ENCODE data around the gene GASK1A. TPM values are rescaled to one million over a fixed set of nuclear protein-coding genes. Genes with fewer than 3 reads are reported as not detected.

The GASK1A gene
- total RNA-seq, 2 donors from 2014 or later, result not detected

DNA sequence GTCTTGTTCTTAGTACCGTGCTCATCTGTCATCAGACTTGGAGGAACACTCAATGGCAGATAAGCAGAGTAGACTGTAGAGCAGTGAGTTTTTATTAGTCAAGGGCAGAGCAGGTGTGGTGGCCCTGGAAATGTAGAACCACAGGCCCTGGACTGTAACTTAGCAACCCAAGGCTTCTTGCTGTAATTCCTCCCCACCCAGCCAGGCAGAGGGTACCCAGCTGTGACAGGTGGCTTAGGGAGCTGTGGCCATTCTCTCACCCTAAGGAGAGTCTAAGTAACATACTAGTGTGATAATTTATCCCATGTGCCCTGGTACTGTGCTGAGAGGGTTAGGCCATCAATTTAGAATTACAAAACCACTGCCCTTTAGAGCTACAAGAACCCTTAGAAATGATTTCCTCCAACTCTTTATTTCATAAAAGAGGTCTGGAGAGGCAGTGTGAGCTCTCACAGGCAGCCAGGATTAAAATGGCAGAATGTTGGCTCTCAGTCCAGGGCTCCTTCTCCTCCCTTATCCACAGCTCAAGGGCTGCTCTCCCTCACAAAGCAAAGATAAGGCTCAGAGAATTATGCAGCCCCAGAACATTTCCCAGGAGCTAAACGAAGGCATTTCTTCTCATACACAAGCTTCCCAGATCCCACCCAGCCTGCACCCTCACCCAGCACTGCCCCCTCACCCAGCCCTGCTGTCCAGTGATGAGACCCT lies 123.8 kb downstream of the GASK1A start:
- Mint-ChIP-seq H3K36me3 (ENCODE audit: low read depth) (no peaks in the 10 kb centered on the region), H3K4me3 (no peak overlapping the region), H3K27me3 (peaks cover 1% of the 10 kb centered on the region), H3K27ac (no peak overlapping the region), H3K4me1 (peaks cover 11% of the 10 kb centered on the region), H3K9me3 (no peaks in the 10 kb centered on the region)
- no peak for ATAC-seq (replicated peaks)

- peaks cover 3% of the 10 kb centered on the region for H3K27me3 Mint-ChIP-seq
- no peak overlapping the region for H3K4me3 Mint-ChIP-seq
- no peaks in the 10 kb centered on the region for H3K9me3 Mint-ChIP-seq
- H3K36me3 Mint-ChIP-seq (ENCODE audit: low read depth), result no peaks in the 10 kb centered on the region
- no peak for ATAC-seq (replicated peaks)
- H3K4me1 Mint-ChIP-seq, result peaks cover 11% of the 10 kb centered on the region
- H3K27ac Mint-ChIP-seq, result no peak overlapping the region
These were observed 124.9 kb downstream of the GASK1A start for GRCh38 chr3:43104039-43104438.

- ATAC-seq (replicated peaks), result peak; percentile 26
- Mint-ChIP-seq H3K27me3 (peaks cover 3% of the 10 kb centered on the region), H3K4me3 (peak overlapping the region; percentile 66), H3K36me3 (ENCODE audit: low read depth) (no peaks in the 10 kb centered on the region), H3K9me3 (no peaks in the 10 kb centered on the region), H3K27ac (no peak overlapping the region), H3K4me1 (peaks cover 11% of the 10 kb centered on the region)
These were observed 125.8 kb downstream of the GASK1A start for GRCh38 chr3:43104660-43105595.

DNA sequence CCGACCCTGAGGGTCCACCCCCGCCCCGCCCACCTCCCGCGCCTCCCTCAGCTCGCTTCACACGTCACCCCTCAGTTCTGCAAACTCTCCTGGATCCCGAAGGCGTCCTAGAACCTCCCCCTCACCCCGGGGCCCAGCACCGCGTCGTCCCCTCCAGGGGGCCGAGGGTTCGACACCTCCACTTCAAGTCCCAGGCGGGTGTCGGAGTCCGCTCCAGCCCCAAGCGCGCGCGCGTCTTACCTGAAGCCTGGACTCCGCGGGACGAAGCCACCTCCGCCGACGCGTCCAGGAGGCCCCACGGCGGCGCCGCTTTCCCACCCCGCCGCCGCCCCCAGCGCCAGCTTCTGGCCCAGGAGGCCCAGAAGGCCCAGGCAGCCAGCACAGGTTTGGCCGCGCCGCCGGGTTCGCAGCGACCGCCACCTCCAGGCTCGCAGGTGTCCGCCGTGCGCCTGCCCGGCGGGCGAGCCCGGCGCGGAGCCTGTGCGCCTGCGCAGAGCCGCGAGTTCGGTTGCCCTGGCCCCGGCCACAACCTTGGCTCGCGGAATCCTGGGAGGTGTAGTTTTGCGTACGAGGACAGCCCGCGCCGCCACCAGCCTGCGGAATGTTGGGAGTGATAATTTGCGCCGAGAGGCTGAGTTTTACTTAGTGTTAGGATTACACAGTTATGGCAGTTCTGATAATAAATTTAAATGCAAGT lies 126.6 kb downstream of the GASK1A start, which contains the start of gene POMGNT2:
Gene POMGNT2, minus strand, starts transcription at position 484 of the 697 bp plus-strand sequence. CDS start 24,648 bp downstream, outside the sequence.
- H3K27me3 Mint-ChIP-seq, result peaks cover 3% of the 10 kb centered on the region
- no peaks in the 10 kb centered on the region for H3K36me3 Mint-ChIP-seq (ENCODE audit: low read depth)
- H3K4me3 Mint-ChIP-seq, result peak within 1 kb of the TSS; percentile 66
- peaks cover 9% of the 10 kb centered on the region for H3K4me1 Mint-ChIP-seq
- no peaks in the 10 kb centered on the region for H3K9me3 Mint-ChIP-seq
- no peak within 1 kb of the TSS for H3K27ac Mint-ChIP-seq
- peak; percentile 99 for ATAC-seq (replicated peaks)

GRCh38 chr3:43106293-43106628 lies 127.2 kb downstream of the GASK1A start:
- peak; percentile 3 for ATAC-seq (replicated peaks)
- Mint-ChIP-seq H3K9me3 (no peaks in the 10 kb centered on the region), H3K4me1 (peaks cover 5% of the 10 kb centered on the region), H3K27me3 (peaks cover 3% of the 10 kb centered on the region), H3K4me3 (peak overlapping the region; percentile 66), H3K36me3 (ENCODE audit: low read depth) (no peaks in the 10 kb centered on the region), H3K27ac (no peak overlapping the region)

Other genes starting within 250 kb of the GASK1A start
- under 1 TPM in 1 of 2 donors, not detected in 1; 0.24 TPM for gene CCDC13, start 206.1 kb upstream of the GASK1A start, total RNA-seq
- gene HIGD1A, start 174.8 kb upstream of the GASK1A start, total RNA-seq, result 10 to 100 TPM; 46.4 to 84.4 TPM
- gene ACKR2, start 169.9 kb upstream of the GASK1A start, total RNA-seq, result 1 to 10 TPM in 1 of 2 donors, under 1 TPM in 1; 0.77 to 1.3 TPM
- not detected for gene CYP8B1, start 103.4 kb upstream of the GASK1A start, total RNA-seq
- under 1 TPM; 0.06 to 0.24 TPM for gene ZNF662, start 73.2 kb upstream of the GASK1A start, total RNA-seq
- 1 to 10 TPM; 3.7 to 4.5 TPM for gene POMGNT2, start 126.8 kb downstream of the GASK1A start, total RNA-seq